A673 (cell line): ENCODE data around the gene NEK1. TPM values are rescaled to one million over a fixed set of nuclear protein-coding genes. Genes with fewer than 3 reads are reported as not detected.

Experiments
- BruUV-seq: library from RNA; stranded (reverse); fragments of 400-500 nt; replicated peaks from 2 replicates; lab custom pipeline; 2021; lab: Mats Ljungman, UMichigan
- CTCF ChIA-PET: fragments of 300-600 bp; sonication (Branson Sonifier 250); formaldehyde crosslinking; loops from one replicate; lab custom pipeline; 2022; ENCODE audit warnings: antibody characterized with exemption; lab: Charles Lee
- POLR2A ChIA-PET: fragments of 300-600 bp; sonication (Branson Sonifier 250); formaldehyde crosslinking; loops from one replicate; lab custom pipeline; 2022; ENCODE audit warnings: antibody characterized with exemption; ENCODE audit not compliant: low non-redundant PET; lab: Charles Lee
- DNase-seq: peaks from one replicate; pipeline ENCODE4 v3.0.0-alpha.2; 2015; ENCODE audit warnings: low spot score
- H3K27ac ChIP-seq: fragments of 200-600 bp; sonication (generic); 2 replicates; pipeline ENCODE4 v1.5.1; 2016; ENCODE audit warnings: mixed run types, low read depth, mild to moderate bottlenecking, mixed read lengths, antibody characterized with exemption, low read length; ENCODE audit not compliant: poor library complexity, severe bottlenecking
- H3K27me3 ChIP-seq: fragments of 200-600 bp; sonication (generic); replicated peaks from 2 replicates; pipeline ENCODE4 v1.6.1; 2017; ENCODE audit warnings: mixed run types, low read depth, mild to moderate bottlenecking, mixed read lengths, antibody characterized with exemption, low read length; ENCODE audit not compliant: insufficient read depth, poor library complexity
- H3K36me3 ChIP-seq: fragments of 200-600 bp; sonication (generic); 2 replicates; pipeline ENCODE4 v1.6.1; 2016; ENCODE audit warnings: mixed run types, mild to moderate bottlenecking, mixed read lengths, antibody characterized with exemption, low read length; ENCODE audit not compliant: insufficient read depth, poor library complexity, severe bottlenecking
- H3K4me1 ChIP-seq: fragments of 200-600 bp; sonication (generic); 2 replicates; pipeline ENCODE4 v1.6.1; 2017; ENCODE audit warnings: mixed run types, mild to moderate bottlenecking, mixed read lengths, antibody characterized with exemption, low read length; ENCODE audit not compliant: insufficient read depth, poor library complexity, severe bottlenecking
- H3K4me3 ChIP-seq: fragments of 200-600 bp; sonication (generic); 2 replicates; pipeline ENCODE4 v1.5.1; 2016; ENCODE audit warnings: low read depth, mixed run types, mild to moderate bottlenecking, mixed read lengths, low read length; ENCODE audit not compliant: poor library complexity, severe bottlenecking
- H3K9me3 ChIP-seq: fragments of 200-600 bp; sonication (generic); 2 replicates; pipeline ENCODE4 v1.6.1; 2016; ENCODE audit warnings: mixed run types, low read depth, mild to moderate bottlenecking, mixed read lengths, antibody characterized with exemption, low read length; ENCODE audit not compliant: poor library complexity, severe bottlenecking
- EZH2 ChIP-seq: fragments of 200-600 bp; sonication (generic); IDR thresholded peaks from 2 replicates; pipeline ENCODE4 v1.6.1; 2017; ENCODE audit warnings: borderline replicate concordance, low read depth, mild to moderate bottlenecking, mixed read lengths, antibody characterized with exemption, low read length; ENCODE audit not compliant: poor library complexity, severe bottlenecking
- intact Hi-C: fragments of 100-400 bp; cut with micrococcal nuclease; formaldehyde crosslinking; loops from one replicate; pipeline ENCODE4 v1.10.0; 2022; ENCODE audit not compliant: unreplicated experiment
- total RNA-seq: library from RNA; stranded (reverse); gene quantifications from 2 replicates; pipeline ENCODE4 v1.2.3, GENCODE V29; 2021
- TF ChIP-seq, protein P1 (sequence below): fragments of 300-800, 200-600 bp; sonication (generic); conservative IDR thresholded peaks from 2 replicates; pipeline ENCODE4 v1.5.1; 2017; ENCODE audit warnings: low read depth, mild to moderate bottlenecking, antibody characterized with exemption, low read length, moderate library complexity, mixed read lengths

The NEK1 gene
- total RNA-seq, 1 experiment from 2014 or later: 12.9 TPM

DNA sequence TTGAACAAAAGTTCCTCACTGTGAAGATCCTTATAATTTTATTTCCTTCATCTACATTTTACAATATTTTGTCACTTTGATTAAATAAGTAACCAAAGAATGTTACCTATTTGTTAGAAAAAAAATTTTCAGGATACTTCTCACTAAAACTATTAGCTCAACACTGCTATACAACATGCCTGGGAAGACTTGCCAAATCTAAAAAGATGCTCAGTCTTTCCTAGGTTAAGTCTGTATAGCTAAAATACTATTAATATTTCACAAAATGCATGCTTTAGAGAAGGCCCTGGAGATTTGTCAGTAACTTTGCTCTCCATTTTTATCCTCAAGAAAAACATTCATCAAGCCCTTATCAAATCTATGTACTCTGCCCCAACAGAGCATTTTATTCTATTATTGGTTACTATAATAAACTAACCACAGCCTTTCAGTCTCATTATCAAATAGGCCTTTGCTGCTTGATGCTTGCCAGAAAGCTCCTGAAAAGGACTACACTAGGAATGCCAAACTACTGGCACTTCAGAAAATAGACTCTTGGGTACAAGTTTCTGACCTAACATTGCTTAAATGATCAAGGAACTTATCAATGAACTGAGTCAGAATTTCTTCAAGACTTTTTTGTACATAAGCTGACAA lies 17.7 kb downstream of the NEK1 start:
- intact Hi-C loops: no loop called here
- H3K9me3 ChIP-seq: no peaks in the 10 kb centered on the region
- TF ChIP-seq, protein P1, sequence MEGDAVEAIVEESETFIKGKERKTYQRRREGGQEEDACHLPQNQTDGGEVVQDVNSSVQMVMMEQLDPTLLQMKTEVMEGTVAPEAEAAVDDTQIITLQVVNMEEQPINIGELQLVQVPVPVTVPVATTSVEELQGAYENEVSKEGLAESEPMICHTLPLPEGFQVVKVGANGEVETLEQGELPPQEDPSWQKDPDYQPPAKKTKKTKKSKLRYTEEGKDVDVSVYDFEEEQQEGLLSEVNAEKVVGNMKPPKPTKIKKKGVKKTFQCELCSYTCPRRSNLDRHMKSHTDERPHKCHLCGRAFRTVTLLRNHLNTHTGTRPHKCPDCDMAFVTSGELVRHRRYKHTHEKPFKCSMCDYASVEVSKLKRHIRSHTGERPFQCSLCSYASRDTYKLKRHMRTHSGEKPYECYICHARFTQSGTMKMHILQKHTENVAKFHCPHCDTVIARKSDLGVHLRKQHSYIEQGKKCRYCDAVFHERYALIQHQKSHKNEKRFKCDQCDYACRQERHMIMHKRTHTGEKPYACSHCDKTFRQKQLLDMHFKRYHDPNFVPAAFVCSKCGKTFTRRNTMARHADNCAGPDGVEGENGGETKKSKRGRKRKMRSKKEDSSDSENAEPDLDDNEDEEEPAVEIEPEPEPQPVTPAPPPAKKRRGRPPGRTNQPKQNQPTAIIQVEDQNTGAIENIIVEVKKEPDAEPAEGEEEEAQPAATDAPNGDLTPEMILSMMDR: no peak
- no peak for TF ChIP-seq EZH2
- no peak for DNase-seq
- BruUV-seq: no TSS peak
- H3K27ac ChIP-seq: no peak overlapping the region
- no peak overlapping the region for H3K4me3 ChIP-seq
- no peaks in the 10 kb centered on the region for H3K27me3 ChIP-seq
- no peaks in the 10 kb centered on the region for H3K4me1 ChIP-seq
- ChIA-PET POLR2A (no interaction called here), CTCF (interaction anchor here (0.5 kb wide), 1 partner anchor 410 kb away, joined by 4 read pairs; no protein-coding TSS in a partner anchor)
- no peaks in the 10 kb centered on the region for H3K36me3 ChIP-seq

DNA sequence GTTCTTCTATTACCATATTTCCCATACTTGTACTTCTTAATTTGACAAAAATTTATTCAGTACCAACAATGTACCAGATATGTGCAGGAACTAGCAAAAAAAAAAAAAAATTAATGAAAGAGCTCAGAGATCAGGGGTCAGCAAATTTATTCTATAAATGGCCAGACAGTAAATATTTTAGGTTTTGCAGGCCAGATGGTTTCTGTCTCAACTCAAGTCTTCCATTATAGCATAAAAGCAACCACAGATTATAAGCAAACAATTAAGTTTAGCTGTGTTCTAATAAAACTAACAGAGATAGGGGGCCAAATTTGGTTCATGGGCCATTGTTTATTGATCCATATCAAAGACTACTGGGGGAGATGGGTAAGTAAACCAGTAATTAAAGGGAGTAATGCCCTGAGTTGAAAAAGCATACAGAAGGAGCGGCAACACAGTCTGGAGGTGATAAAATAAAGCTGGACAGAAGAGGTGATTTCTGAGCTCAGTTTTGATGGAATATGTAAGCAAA lies 19.3 kb downstream of the NEK1 start:
- TF ChIP-seq, protein P1: no peak
- CTCF ChIA-PET: interaction anchor here (0.6 kb wide), 2 partner anchors 132 to 962 kb away, joined by 7 to 8 read pairs; no protein-coding TSS in a partner anchor
- BruUV-seq: no TSS peak
- intact Hi-C loops: no loop called here
- no peaks in the 10 kb centered on the region for H3K27me3 ChIP-seq
- no peak overlapping the region for H3K4me3 ChIP-seq
- H3K27ac ChIP-seq: no peak overlapping the region
- no peaks in the 10 kb centered on the region for H3K36me3 ChIP-seq
- POLR2A ChIA-PET: no interaction called here
- DNase-seq: no peak
- no peaks in the 10 kb centered on the region for H3K4me1 ChIP-seq
- H3K9me3 ChIP-seq: no peaks in the 10 kb centered on the region

DNA sequence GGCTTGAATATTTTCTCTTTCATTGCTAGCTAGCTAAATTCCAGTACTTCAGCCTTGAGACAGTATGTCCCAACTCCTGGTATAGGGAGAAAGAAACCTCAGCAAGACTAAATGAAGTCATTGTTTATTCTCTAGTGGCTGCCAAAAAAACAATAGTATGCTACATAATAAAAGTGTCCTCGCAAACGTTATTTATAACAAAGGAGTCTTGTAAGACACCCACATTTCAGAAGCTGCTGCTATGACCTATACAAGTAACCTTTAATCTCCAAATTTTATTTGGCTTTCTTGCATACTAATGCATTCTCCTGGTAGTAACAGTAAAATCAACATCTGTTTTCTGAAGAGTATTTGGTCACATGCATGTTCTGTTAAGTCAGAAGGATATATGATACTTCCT lies 28.8 kb downstream of the NEK1 start:
- no peak for DNase-seq
- ChIA-PET POLR2A (no interaction called here), CTCF (interaction anchor here (0.6 kb wide), 1 partner anchor 273 kb away, joined by 3 read pairs; no protein-coding TSS in a partner anchor)
- Histone ChIP-seq H3K4me1 (no peaks in the 10 kb centered on the region), H3K27ac (no peak overlapping the region), H3K36me3 (no peaks in the 10 kb centered on the region), H3K4me3 (no peak overlapping the region), H3K9me3 (no peaks in the 10 kb centered on the region), H3K27me3 (no peaks in the 10 kb centered on the region)
- TF ChIP-seq, protein P1: no peak
- TF ChIP-seq EZH2: no peak
- intact Hi-C loops: no loop called here
- BruUV-seq: no TSS peak
